GM23338 (cell line): ENCODE results near the gene NPLOC4. TPM values are rescaled to one million over a fixed set of nuclear protein-coding genes. Genes with fewer than 3 reads are reported as not detected.

Experiments
- ATAC-seq: fragments of 200-7000 bp; cut with Tn5 transposase; 3 replicates; pipeline ENCODE4 v1.9.1; 2020
- DNase-seq: peaks from one replicate; pipeline ENCODE4 v3.0.0-alpha.2; 2015; ENCODE audit warnings: low spot score
- H2AFZ ChIP-seq: fragments of 200-600 bp; sonication (generic); 2 replicates; pipeline ENCODE4 v1.8.0; 2016; ENCODE audit warnings: antibody characterized with exemption, mild to moderate bottlenecking, moderate library complexity
- H3F3A ChIP-seq: fragments of 200-600 bp; sonication (generic); replicated peaks from 2 replicates; pipeline ENCODE4 v1.8.0; 2017; ENCODE audit warnings: antibody characterized with exemption, mixed run types, low read depth
- H3K27ac ChIP-seq: fragments of 200-600 bp; sonication (generic); 2 replicates; pipeline ENCODE4 v1.6.1; 2016; ENCODE audit warnings: low read depth
- H3K27me3 ChIP-seq: fragments of 200-600 bp; sonication (generic); 2 replicates; pipeline ENCODE4 v1.8.0; 2016; ENCODE audit warnings: mild to moderate bottlenecking, mixed run types, moderate library complexity; ENCODE audit not compliant: insufficient read depth
- H3K36me3 ChIP-seq: fragments of 200-600 bp; sonication (generic); 2 replicates; pipeline ENCODE4 v1.8.0; 2016; ENCODE audit warnings: mild to moderate bottlenecking; ENCODE audit not compliant: insufficient read depth
- H3K4me1 ChIP-seq: fragments of 200-600 bp; sonication (generic); 2 replicates; pipeline ENCODE4 v1.8.0; 2016; ENCODE audit warnings: mild to moderate bottlenecking, moderate library complexity; ENCODE audit not compliant: insufficient read depth
- H3K4me2 ChIP-seq: fragments of 200-600 bp; sonication (generic); 2 replicates; pipeline ENCODE4 v1.7.1; 2017; ENCODE audit warnings: mixed run types
- H3K4me3 ChIP-seq: fragments of 200-600 bp; sonication (generic); 2 replicates; pipeline ENCODE4 v1.6.1; 2016; ENCODE audit warnings: mixed run types
- H3K79me2 ChIP-seq: fragments of 200-600 bp; sonication (generic); replicated peaks from 2 replicates; pipeline ENCODE4 v1.8.0; 2017; ENCODE audit warnings: mild to moderate bottlenecking; ENCODE audit not compliant: insufficient read depth
- H3K9me2 ChIP-seq: fragments of 200-600 bp; sonication (generic); 2 replicates; pipeline ENCODE4 v1.8.0; 2017; ENCODE audit not compliant: insufficient read depth
- H4K20me1 ChIP-seq: fragments of 200-600 bp; sonication (generic); replicated peaks from 2 replicates; pipeline ENCODE4 v1.8.0; 2017; ENCODE audit warnings: mild to moderate bottlenecking; ENCODE audit not compliant: insufficient read depth
- H3K27ac Mint-ChIP-seq: 2 replicates; pipeline ENCODE4 v1.8.0; 2020; ENCODE audit warnings: inconsistent platforms, mild to moderate bottlenecking, moderate library complexity, mixed read lengths
- H3K27me3 Mint-ChIP-seq: 3 replicates; pipeline ENCODE4 v1.8.0; 2022; ENCODE audit warnings: low read depth, mild to moderate bottlenecking, moderate library complexity, mixed read lengths, inconsistent platforms; ENCODE audit not compliant: insufficient read depth, poor library complexity
- H3K36me3 Mint-ChIP-seq: 3 replicates; pipeline ENCODE4 v1.8.0; 2021; ENCODE audit warnings: low read depth, mild to moderate bottlenecking, inconsistent platforms, moderate library complexity, mixed read lengths
- H3K4me1 Mint-ChIP-seq: 3 replicates; pipeline ENCODE4 v1.8.0; 2020; ENCODE audit warnings: mild to moderate bottlenecking, inconsistent platforms, mixed read lengths
- H3K4me3 Mint-ChIP-seq: 3 replicates; pipeline ENCODE4 v1.8.0; 2021; ENCODE audit warnings: moderate library complexity, mild to moderate bottlenecking, inconsistent platforms, mixed read lengths
- H3K9me3 Mint-ChIP-seq: 3 replicates; pipeline ENCODE4 v1.8.0; 2020; ENCODE audit warnings: moderate library complexity, mild to moderate bottlenecking, inconsistent platforms, mixed read lengths
- CREB1 ChIP-seq: fragments of 250-450 bp; sonication (Bioruptor Pico); IDR thresholded peaks from 2 replicates; pipeline ENCODE4 v1.5.0; 2020; ENCODE audit warnings: low read depth, mild to moderate bottlenecking, moderate library complexity
- ETS1 ChIP-seq: IDR thresholded peaks from 2 replicates; pipeline ENCODE4 v1.6.1; 2016; ENCODE audit warnings: antibody characterized with exemption
- EZH2 ChIP-seq: fragments of 200-600 bp; sonication (generic); IDR thresholded peaks from one replicate; pipeline ENCODE4 v1.8.0; 2017; ENCODE audit warnings: antibody characterized with exemption, mild to moderate bottlenecking, low read depth; ENCODE audit not compliant: unreplicated experiment
- EZH2phosphoT487 ChIP-seq: fragments of 200-600 bp; sonication (generic); IDR thresholded peaks from one replicate; pipeline ENCODE4 v1.8.1; 2018; ENCODE audit warnings: antibody characterized with exemption; ENCODE audit not compliant: unreplicated experiment
- JUNB ChIP-seq: IDR thresholded peaks from one replicate; pipeline ENCODE4 v1.6.1; 2016; ENCODE audit warnings: antibody characterized with exemption; ENCODE audit not compliant: unreplicated experiment
- NANOG ChIP-seq: IDR thresholded peaks from 2 replicates; pipeline ENCODE4 v1.6.1; 2016; ENCODE audit warnings: antibody characterized with exemption, borderline replicate concordance
- POLR2AphosphoS5 ChIP-seq: IDR thresholded peaks from 2 replicates; pipeline ENCODE4 v1.6.1; 2016; ENCODE audit warnings: antibody characterized with exemption, low read depth
- STAT1 ChIP-seq: IDR thresholded peaks from one replicate; pipeline ENCODE4 v1.6.1; 2016; ENCODE audit warnings: antibody characterized with exemption; ENCODE audit not compliant: unreplicated experiment
- ZNF114 ChIP-seq: fragments of 250-450 bp; sonication (Bioruptor Pico); IDR thresholded peaks from 2 replicates; pipeline ENCODE4 v1.5.0; 2020; ENCODE audit warnings: mild to moderate bottlenecking, moderate library complexity
- ZNF331 ChIP-seq: fragments of 250-450 bp; sonication (Bioruptor Pico); IDR thresholded peaks from 2 replicates; pipeline ENCODE4 v1.5.0; 2020; ENCODE audit warnings: low read depth, mild to moderate bottlenecking, moderate library complexity
- polyA plus RNA-seq: library from polyadenylated mRNA; unstranded; fragments of >200 nt; fragmentation: Nextera tagmentation; extraction: Ambion mirVana; gene quantifications from 2 replicates; pipeline ENCODE4 v1.2.1, GENCODE V29; 2016
- total RNA-seq: library from RNA; depleted of rRNA; stranded (reverse); fragments of >200 nt; shearing (Covaris generic); gene quantifications from 2 replicates; pipeline ENCODE4 v1.2.3, GENCODE V29; 2014
- TF ChIP-seq, protein P1 (sequence below): IDR thresholded peaks from one replicate; pipeline ENCODE4 v1.6.1; 2018; ENCODE audit warnings: antibody characterized with exemption; ENCODE audit not compliant: unreplicated experiment
- TF ChIP-seq, protein P2 (sequence below): fragments of 250-450 bp; sonication (Bioruptor Pico); IDR thresholded peaks from 2 replicates; pipeline ENCODE4 v1.5.0; 2020; ENCODE audit warnings: mild to moderate bottlenecking, moderate library complexity
- TF ChIP-seq, protein P3 (sequence below), 2 experiments: fragments of 200-600 bp in 1 of 2; sonication (generic) in 1 of 2; conservative IDR thresholded peaks; 2 replicates each; pipeline versions ENCODE4 v1.5.1 to v1.6.1; 2016 to 2017; ENCODE audit warnings: antibody characterized with exemption in 2 of 2, low read depth in 2 of 2, mild to moderate bottlenecking in 2 of 2, moderate library complexity in 1 of 2

NPLOC4 gene
- total and polyA plus RNA-seq, 2 experiments from 2014 or later: 24.1 to 79.1 TPM

- peak overlapping the region; percentile 17; the same call in 1 of the 3 replicates for H3K4me3 Mint-ChIP-seq
- DNase-seq (no peak), ATAC-seq (no peak)
- no peak overlapping the region for H2AFZ ChIP-seq
- peaks cover 18% of the 10 kb centered on the region for H3K27me3 Mint-ChIP-seq
- H3K36me3 Mint-ChIP-seq: peaks cover 46% of the 10 kb centered on the region
- H3K36me3 ChIP-seq: no peaks in the 10 kb centered on the region
- H4K20me1 ChIP-seq: peaks cover 8% of the 10 kb centered on the region; the same call in 1 of the 2 replicates
- H3K4me1 Mint-ChIP-seq: peaks cover 12% of the 10 kb centered on the region
- no peak overlapping the region for H3K4me3 ChIP-seq
- TF ChIP-seq POLR2AphosphoS5 (no peak), JUNB (no peak), STAT1 (no peak), NANOG (no peak), ZNF331 (CRISPR knock-in tag) (no peak), EZH2 (no peak), EZH2phosphoT487 (no peak), ZNF114 (no peak), CREB1 (no peak), ETS1 (no peak)
- TF ChIP-seq, protein P1, sequence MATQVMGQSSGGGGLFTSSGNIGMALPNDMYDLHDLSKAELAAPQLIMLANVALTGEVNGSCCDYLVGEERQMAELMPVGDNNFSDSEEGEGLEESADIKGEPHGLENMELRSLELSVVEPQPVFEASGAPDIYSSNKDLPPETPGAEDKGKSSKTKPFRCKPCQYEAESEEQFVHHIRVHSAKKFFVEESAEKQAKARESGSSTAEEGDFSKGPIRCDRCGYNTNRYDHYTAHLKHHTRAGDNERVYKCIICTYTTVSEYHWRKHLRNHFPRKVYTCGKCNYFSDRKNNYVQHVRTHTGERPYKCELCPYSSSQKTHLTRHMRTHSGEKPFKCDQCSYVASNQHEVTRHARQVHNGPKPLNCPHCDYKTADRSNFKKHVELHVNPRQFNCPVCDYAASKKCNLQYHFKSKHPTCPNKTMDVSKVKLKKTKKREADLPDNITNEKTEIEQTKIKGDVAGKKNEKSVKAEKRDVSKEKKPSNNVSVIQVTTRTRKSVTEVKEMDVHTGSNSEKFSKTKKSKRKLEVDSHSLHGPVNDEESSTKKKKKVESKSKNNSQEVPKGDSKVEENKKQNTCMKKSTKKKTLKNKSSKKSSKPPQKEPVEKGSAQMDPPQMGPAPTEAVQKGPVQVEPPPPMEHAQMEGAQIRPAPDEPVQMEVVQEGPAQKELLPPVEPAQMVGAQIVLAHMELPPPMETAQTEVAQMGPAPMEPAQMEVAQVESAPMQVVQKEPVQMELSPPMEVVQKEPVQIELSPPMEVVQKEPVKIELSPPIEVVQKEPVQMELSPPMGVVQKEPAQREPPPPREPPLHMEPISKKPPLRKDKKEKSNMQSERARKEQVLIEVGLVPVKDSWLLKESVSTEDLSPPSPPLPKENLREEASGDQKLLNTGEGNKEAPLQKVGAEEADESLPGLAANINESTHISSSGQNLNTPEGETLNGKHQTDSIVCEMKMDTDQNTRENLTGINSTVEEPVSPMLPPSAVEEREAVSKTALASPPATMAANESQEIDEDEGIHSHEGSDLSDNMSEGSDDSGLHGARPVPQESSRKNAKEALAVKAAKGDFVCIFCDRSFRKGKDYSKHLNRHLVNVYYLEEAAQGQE: no peak
- TF ChIP-seq, protein P2, sequence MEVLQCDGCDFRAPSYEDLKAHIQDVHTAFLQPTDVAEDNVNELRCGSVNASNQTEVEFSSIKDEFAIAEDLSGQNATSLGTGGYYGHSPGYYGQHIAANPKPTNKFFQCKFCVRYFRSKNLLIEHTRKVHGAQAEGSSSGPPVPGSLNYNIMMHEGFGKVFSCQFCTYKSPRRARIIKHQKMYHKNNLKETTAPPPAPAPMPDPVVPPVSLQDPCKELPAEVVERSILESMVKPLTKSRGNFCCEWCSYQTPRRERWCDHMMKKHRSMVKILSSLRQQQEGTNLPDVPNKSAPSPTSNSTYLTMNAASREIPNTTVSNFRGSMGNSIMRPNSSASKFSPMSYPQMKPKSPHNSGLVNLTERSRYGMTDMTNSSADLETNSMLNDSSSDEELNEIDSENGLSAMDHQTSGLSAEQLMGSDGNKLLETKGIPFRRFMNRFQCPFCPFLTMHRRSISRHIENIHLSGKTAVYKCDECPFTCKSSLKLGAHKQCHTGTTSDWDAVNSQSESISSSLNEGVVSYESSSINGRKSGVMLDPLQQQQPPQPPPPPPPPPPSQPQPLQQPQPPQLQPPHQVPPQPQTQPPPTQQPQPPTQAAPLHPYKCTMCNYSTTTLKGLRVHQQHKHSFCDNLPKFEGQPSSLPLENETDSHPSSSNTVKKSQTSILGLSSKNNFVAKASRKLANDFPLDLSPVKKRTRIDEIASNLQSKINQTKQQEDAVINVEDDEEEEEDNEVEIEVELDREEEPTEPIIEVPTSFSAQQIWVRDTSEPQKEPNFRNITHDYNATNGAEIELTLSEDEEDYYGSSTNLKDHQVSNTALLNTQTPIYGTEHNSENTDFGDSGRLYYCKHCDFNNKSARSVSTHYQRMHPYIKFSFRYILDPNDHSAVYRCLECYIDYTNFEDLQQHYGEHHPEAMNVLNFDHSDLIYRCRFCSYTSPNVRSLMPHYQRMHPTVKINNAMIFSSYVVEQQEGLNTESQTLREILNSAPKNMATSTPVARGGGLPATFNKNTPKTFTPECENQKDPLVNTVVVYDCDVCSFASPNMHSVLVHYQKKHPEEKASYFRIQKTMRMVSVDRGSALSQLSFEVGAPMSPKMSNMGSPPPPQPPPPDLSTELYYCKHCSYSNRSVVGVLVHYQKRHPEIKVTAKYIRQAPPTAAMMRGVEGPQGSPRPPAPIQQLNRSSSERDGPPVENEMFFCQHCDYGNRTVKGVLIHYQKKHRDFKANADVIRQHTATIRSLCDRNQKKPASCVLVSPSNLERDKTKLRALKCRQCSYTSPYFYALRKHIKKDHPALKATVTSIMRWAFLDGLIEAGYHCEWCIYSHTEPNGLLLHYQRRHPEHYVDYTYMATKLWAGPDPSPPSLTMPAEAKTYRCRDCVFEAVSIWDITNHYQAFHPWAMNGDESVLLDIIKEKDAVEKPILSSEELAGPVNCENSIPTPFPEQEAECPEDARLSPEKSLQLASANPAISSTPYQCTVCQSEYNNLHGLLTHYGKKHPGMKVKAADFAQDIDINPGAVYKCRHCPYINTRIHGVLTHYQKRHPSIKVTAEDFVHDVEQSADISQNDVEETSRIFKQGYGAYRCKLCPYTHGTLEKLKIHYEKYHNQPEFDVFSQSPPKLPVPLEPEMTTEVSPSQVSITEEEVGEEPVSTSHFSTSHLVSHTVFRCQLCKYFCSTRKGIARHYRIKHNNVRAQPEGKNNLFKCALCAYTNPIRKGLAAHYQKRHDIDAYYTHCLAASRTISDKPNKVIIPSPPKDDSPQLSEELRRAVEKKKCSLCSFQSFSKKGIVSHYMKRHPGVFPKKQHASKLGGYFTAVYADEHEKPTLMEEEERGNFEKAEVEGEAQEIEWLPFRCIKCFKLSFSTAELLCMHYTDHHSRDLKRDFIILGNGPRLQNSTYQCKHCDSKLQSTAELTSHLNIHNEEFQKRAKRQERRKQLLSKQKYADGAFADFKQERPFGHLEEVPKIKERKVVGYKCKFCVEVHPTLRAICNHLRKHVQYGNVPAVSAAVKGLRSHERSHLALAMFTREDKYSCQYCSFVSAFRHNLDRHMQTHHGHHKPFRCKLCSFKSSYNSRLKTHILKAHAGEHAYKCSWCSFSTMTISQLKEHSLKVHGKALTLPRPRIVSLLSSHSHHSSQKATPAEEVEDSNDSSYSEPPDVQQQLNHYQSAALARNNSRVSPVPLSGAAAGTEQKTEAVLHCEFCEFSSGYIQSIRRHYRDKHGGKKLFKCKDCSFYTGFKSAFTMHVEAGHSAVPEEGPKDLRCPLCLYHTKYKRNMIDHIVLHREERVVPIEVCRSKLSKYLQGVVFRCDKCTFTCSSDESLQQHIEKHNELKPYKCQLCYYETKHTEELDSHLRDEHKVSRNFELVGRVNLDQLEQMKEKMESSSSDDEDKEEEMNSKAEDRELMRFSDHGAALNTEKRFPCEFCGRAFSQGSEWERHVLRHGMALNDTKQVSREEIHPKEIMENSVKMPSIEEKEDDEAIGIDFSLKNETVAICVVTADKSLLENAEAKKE: no peak
- TF ChIP-seq, protein P3, sequence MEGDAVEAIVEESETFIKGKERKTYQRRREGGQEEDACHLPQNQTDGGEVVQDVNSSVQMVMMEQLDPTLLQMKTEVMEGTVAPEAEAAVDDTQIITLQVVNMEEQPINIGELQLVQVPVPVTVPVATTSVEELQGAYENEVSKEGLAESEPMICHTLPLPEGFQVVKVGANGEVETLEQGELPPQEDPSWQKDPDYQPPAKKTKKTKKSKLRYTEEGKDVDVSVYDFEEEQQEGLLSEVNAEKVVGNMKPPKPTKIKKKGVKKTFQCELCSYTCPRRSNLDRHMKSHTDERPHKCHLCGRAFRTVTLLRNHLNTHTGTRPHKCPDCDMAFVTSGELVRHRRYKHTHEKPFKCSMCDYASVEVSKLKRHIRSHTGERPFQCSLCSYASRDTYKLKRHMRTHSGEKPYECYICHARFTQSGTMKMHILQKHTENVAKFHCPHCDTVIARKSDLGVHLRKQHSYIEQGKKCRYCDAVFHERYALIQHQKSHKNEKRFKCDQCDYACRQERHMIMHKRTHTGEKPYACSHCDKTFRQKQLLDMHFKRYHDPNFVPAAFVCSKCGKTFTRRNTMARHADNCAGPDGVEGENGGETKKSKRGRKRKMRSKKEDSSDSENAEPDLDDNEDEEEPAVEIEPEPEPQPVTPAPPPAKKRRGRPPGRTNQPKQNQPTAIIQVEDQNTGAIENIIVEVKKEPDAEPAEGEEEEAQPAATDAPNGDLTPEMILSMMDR (conservative IDR thresholded peaks at IDR 0.05; ENCODE audit: low read depth in 2 of 2): no peak
- no peak overlapping the region for H3K4me2 ChIP-seq
- peaks cover 38% of the 10 kb centered on the region for H3K79me2 ChIP-seq
- peaks cover 18% of the 10 kb centered on the region for H3F3A ChIP-seq
- no peak overlapping the region for H3K27ac ChIP-seq
- no peak overlapping the region for H3K27ac Mint-ChIP-seq
- H3K9me3 Mint-ChIP-seq: no peaks in the 10 kb centered on the region; the same call in 2 of the 3 replicates
- peaks cover 6% of the 10 kb centered on the region for H3K4me1 ChIP-seq
- no peaks in the 10 kb centered on the region for H3K9me2 ChIP-seq
- H3K27me3 ChIP-seq: no peaks in the 10 kb centered on the region
Measured at GRCh38 chr17:81686614-81687013, 49.7 kb upstream of the NPLOC4 start.
